DND-41 (cell line): ENCODE data around the gene GOLGA7B.

ENCODE experiments used
- EZH2 ChIP-seq: IDR thresholded peaks from 3 replicates; pipeline ENCODE4 v1.6.1; 2012; ENCODE audit warnings: borderline replicate concordance, low read depth, mild to moderate bottlenecking, moderate library complexity, low read length, inconsistent platforms; ENCODE audit not compliant: severe bottlenecking
- TF ChIP-seq, protein P1 (sequence below): IDR thresholded peaks from 2 replicates; pipeline ENCODE4 v1.5.1; 2012; ENCODE audit warnings: borderline replicate concordance, low read length, moderate library complexity, mild to moderate bottlenecking; ENCODE audit not compliant: poor library complexity, severe bottlenecking; ENCODE audit errors: extremely low read depth

DNA sequence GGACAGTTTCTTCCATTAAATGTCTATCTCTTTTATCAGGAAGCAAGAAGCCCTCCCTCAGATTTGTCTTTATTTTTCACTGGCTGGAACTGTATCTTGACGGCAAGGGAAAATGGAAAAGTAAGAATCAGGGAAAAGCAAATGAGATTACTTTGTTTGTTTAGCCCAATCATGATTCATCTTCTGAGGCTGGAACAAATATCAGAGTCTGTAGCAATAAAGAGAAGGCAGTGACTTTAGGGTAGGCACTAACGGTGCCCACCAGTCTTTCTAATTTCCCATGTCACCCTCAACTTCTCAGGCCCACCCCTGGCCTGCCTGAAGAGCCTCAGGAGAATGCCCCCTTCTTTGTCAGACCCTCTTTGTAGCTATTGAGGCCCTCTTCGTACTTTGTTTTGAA, 36.3 kb upstream of the GOLGA7B start:
- TF ChIP-seq, protein P1, sequence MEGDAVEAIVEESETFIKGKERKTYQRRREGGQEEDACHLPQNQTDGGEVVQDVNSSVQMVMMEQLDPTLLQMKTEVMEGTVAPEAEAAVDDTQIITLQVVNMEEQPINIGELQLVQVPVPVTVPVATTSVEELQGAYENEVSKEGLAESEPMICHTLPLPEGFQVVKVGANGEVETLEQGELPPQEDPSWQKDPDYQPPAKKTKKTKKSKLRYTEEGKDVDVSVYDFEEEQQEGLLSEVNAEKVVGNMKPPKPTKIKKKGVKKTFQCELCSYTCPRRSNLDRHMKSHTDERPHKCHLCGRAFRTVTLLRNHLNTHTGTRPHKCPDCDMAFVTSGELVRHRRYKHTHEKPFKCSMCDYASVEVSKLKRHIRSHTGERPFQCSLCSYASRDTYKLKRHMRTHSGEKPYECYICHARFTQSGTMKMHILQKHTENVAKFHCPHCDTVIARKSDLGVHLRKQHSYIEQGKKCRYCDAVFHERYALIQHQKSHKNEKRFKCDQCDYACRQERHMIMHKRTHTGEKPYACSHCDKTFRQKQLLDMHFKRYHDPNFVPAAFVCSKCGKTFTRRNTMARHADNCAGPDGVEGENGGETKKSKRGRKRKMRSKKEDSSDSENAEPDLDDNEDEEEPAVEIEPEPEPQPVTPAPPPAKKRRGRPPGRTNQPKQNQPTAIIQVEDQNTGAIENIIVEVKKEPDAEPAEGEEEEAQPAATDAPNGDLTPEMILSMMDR: no peak
- TF ChIP-seq EZH2: no peak
